SK-N-SH treated with all-trans-retinoic acid at 6 μM for 48 hours (cell line): ENCODE measurements around the gene SLC15A2.
"Not testable (repeated sequence)": the region's sequence is repeated elsewhere in the genome, so short reads cannot be mapped to it uniquely, and the experiment has no call there.

ENCODE experiments used
- ATAC-seq: fragments of 200-7000 bp; cut with Tn5 transposase; 3 replicates; pipeline ENCODE4 v1.9.1; 2020; ENCODE audit warnings: mild to moderate bottlenecking, moderate library complexity
- ARNTL ChIP-seq: fragments of 450-650 bp; formaldehyde crosslinking; IDR thresholded peaks from 2 replicates; pipeline ENCODE4 v1.5.0; 2020; ENCODE audit warnings: low read depth, mild to moderate bottlenecking, moderate library complexity, borderline replicate concordance
- BACH2 ChIP-seq: fragments of 250-450 bp; sonication (Bioruptor Pico); IDR thresholded peaks from 2 replicates; pipeline ENCODE4 v1.9.0; 2021; ENCODE audit warnings: mild to moderate bottlenecking, borderline replicate concordance
- CREB5 ChIP-seq: fragments of 250-450 bp; sonication (Bioruptor Pico); IDR thresholded peaks from 2 replicates; pipeline ENCODE4 v1.5.1; 2020; ENCODE audit warnings: low read depth, mild to moderate bottlenecking, moderate library complexity
- CSDC2 ChIP-seq: fragments of 250-450 bp; sonication (Bioruptor Pico); IDR thresholded peaks from 2 replicates; pipeline ENCODE4 v1.5.0; 2020; ENCODE audit warnings: mild to moderate bottlenecking, moderate library complexity
- ESRRG ChIP-seq: fragments of 250-450 bp; sonication (Bioruptor Pico); IDR thresholded peaks from 2 replicates; pipeline ENCODE4 v1.6.1; 2021; ENCODE audit warnings: mild to moderate bottlenecking
- GLIS3 ChIP-seq: fragments of 250-450 bp; sonication (Bioruptor Pico); IDR thresholded peaks from 2 replicates; pipeline ENCODE4 v1.5.0; 2020; ENCODE audit warnings: mild to moderate bottlenecking, moderate library complexity
- ISL1 ChIP-seq: fragments of 250-450 bp; sonication (Bioruptor Pico); IDR thresholded peaks from 2 replicates; pipeline ENCODE4 v2.1.2; 2022; ENCODE audit warnings: mild to moderate bottlenecking, moderate library complexity
- OSR1 ChIP-seq: fragments of 250-450 bp; sonication (Bioruptor Pico); IDR thresholded peaks from 2 replicates; pipeline ENCODE4 v1.8.0; 2022; ENCODE audit warnings: moderate library complexity, mild to moderate bottlenecking, inconsistent platforms
- PATZ1 ChIP-seq: fragments of 250-450 bp; sonication (Bioruptor Pico); IDR thresholded peaks from 2 replicates; pipeline ENCODE4 v1.8.0; 2020; ENCODE audit warnings: mild to moderate bottlenecking, moderate library complexity, borderline replicate concordance
- POU6F1 ChIP-seq: fragments of 250-450 bp; sonication (Bioruptor Pico); IDR thresholded peaks from 2 replicates; pipeline ENCODE4 v1.8.0; 2021; ENCODE audit warnings: low read depth, mild to moderate bottlenecking, moderate library complexity, borderline replicate concordance
- RARB ChIP-seq: fragments of 250-450 bp; sonication (Bioruptor Pico); IDR thresholded peaks from 2 replicates; pipeline ENCODE4 v1.8.0; 2021; ENCODE audit warnings: mild to moderate bottlenecking, moderate library complexity
- SNAI2 ChIP-seq: fragments of 250-450 bp; sonication (Bioruptor Pico); IDR thresholded peaks from 2 replicates; pipeline ENCODE4 v1.5.0; 2020; ENCODE audit warnings: mild to moderate bottlenecking, moderate library complexity
- TCF4 ChIP-seq: fragments of 250-450 bp; sonication (Bioruptor Pico); IDR thresholded peaks from 2 replicates; pipeline ENCODE4 v1.8.0; 2021; ENCODE audit warnings: mild to moderate bottlenecking, moderate library complexity, borderline replicate concordance
- TOX ChIP-seq: fragments of 250-450 bp; sonication (Bioruptor Pico); IDR thresholded peaks from 2 replicates; pipeline ENCODE4 v1.8.0; 2021; ENCODE audit warnings: mild to moderate bottlenecking, moderate library complexity, borderline replicate concordance
- ZFP3 ChIP-seq: fragments of 250-450 bp; sonication (Bioruptor Pico); IDR thresholded peaks from 2 replicates; pipeline ENCODE4 v1.5.0; 2020; ENCODE audit warnings: mild to moderate bottlenecking, moderate library complexity
- ZNF565 ChIP-seq: fragments of 450-650 bp; formaldehyde crosslinking; conservative IDR thresholded peaks from 2 replicates; pipeline ENCODE4 v1.5.0; 2020; ENCODE audit warnings: low read depth, mild to moderate bottlenecking, moderate library complexity
- ZNF70 ChIP-seq: fragments of 450-650 bp; formaldehyde crosslinking; IDR thresholded peaks from 2 replicates; pipeline ENCODE4 v1.5.0; 2020; ENCODE audit warnings: mild to moderate bottlenecking, moderate library complexity
- ZNF8 ChIP-seq: fragments of 450-650 bp; formaldehyde crosslinking; IDR thresholded peaks from 2 replicates; pipeline ENCODE4 v1.5.0; 2020; ENCODE audit warnings: mild to moderate bottlenecking, moderate library complexity
- TF ChIP-seq, protein P1 (sequence below): fragments of 250-450 bp; sonication (Bioruptor Pico); IDR thresholded peaks from 2 replicates; pipeline ENCODE4 v1.5.1; 2021; ENCODE audit warnings: mild to moderate bottlenecking, moderate library complexity

SLC15A2 gene

GRCh38 chr3:121855555-121855954 is 38.6 kb upstream of the SLC15A2 start:
- ATAC-seq: no peak
- no peak for TF ChIP-seq ZNF8 (CRISPR knock-in tag)
- TF ChIP-seq BACH2: no peak
- TF ChIP-seq, protein P1, sequence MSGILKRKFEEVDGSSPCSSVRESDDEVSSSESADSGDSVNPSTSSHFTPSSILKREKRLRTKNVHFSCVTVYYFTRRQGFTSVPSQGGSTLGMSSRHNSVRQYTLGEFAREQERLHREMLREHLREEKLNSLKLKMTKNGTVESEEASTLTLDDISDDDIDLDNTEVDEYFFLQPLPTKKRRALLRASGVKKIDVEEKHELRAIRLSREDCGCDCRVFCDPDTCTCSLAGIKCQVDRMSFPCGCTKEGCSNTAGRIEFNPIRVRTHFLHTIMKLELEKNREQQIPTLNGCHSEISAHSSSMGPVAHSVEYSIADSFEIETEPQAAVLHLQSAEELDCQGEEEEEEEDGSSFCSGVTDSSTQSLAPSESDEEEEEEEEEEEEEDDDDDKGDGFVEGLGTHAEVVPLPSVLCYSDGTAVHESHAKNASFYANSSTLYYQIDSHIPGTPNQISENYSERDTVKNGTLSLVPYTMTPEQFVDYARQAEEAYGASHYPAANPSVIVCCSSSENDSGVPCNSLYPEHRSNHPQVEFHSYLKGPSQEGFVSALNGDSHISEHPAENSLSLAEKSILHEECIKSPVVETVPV (CRISPR knock-in tag): no peak

- not testable (repeated sequence) for ATAC-seq
Measured at GRCh38 chr3:121857778-121858177, 36.4 kb upstream of the SLC15A2 start.

DNA sequence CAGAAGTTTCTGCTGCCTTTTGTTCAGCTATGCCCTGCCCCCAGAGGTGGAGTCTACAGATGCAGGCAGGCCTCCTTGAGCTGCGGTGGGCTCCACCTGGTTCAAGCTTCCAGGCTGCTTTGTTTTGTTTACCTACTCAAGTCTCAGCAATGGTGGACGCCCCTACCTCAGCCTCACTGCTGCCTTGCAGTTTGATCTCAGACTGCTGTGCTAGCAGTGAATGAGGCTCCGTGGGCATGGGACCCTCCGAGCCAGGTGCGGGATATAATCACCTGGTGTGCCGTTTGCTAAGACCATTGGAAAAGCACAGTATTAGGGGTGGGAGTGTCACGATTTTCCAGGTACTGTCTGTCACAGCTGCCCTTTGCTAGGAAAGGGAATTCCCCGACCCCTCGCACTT is 31.0 kb upstream of the SLC15A2 start:
- ATAC-seq: not testable (repeated sequence)

DNA sequence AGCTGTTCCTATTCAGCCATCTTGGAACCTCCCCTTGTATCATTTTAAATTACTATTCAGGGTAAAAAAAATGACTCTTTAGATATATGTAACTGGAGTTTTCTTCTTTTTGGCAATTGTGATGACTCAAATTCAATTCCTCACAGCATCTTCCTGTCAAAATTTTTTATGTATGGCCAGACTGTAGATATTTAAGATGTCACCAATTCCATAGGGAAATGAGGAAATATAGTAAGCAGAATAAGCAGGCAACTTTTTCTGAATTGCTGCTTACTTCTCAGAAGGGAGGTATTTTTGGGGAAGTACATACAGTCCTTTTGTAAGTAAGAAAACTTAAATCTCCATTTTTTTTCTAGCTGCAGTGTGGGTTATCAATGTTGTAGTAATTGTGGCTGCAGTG is 30.4 kb upstream of the SLC15A2 start:
- TF ChIP-seq ZNF70 (CRISPR knock-in tag) (no peak), RARB (CRISPR knock-in tag) (no peak), ZNF8 (CRISPR knock-in tag) (no peak), BACH2 (no peak), PATZ1 (CRISPR knock-in tag) (no peak), CREB5 (CRISPR knock-in tag) (no peak), TOX (CRISPR knock-in tag) (no peak), CSDC2 (CRISPR knock-in tag) (no peak), ISL1 (CRISPR knock-in tag) (no peak)
- ATAC-seq: no peak

DNA sequence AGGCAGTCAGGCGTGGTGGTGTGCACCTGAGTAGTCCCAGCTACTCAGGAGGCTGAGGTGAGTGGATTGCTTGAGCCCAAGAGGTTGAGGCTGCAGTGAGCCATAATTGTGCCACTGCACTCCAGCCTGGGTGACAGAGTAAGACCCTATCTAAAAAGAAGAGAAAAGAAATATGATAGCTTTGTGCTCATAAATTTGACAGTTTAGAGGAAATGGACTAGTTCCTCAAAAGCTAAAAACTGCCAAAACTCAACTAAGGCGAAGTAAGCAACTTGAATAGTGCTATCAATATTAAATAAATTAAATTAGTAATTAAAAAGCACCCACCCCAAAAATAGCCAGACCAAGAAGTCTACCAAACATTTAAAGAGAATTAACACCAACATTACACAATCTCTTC is 24.5 kb upstream of the SLC15A2 start:
- TF ChIP-seq TCF4 (CRISPR knock-in tag) (no peak), SNAI2 (CRISPR knock-in tag) (no peak), ZNF8 (CRISPR knock-in tag) (no peak), ISL1 (CRISPR knock-in tag) (no peak), ZNF70 (CRISPR knock-in tag) (no peak), ZFP3 (CRISPR knock-in tag) (no peak), ARNTL (CRISPR knock-in tag) (no peak), ZNF565 (CRISPR knock-in tag) (no peak), OSR1 (CRISPR knock-in tag) (no peak), POU6F1 (no peak), GLIS3 (CRISPR knock-in tag) (no peak), ESRRG (CRISPR knock-in tag) (no peak)
- TF ChIP-seq, protein P1 (CRISPR knock-in tag): no peak
- no peak for ATAC-seq
